Measurements from ENCODE around the gene LIMS1.

The LIMS1 gene

GRCh38 chr2:108615480-108616090 lies 81.3 kb downstream of the LIMS1 start:
- DNase-seq (ENCODE audit: low spot score), result no peak

GRCh38 chr2:108616318-108616717 lies 82.0 kb downstream of the LIMS1 start:
- DNase-seq (ENCODE audit: low spot score), result no peak

- DNase-seq (ENCODE audit: low spot score), result no peak
These were observed 82.5 kb downstream of the LIMS1 start for GRCh38 chr2:108616751-108617161.

- DNase-seq (ENCODE audit: low spot score), result no peak
These were observed 83.3 kb downstream of the LIMS1 start for GRCh38 chr2:108617617-108618016.

DNA sequence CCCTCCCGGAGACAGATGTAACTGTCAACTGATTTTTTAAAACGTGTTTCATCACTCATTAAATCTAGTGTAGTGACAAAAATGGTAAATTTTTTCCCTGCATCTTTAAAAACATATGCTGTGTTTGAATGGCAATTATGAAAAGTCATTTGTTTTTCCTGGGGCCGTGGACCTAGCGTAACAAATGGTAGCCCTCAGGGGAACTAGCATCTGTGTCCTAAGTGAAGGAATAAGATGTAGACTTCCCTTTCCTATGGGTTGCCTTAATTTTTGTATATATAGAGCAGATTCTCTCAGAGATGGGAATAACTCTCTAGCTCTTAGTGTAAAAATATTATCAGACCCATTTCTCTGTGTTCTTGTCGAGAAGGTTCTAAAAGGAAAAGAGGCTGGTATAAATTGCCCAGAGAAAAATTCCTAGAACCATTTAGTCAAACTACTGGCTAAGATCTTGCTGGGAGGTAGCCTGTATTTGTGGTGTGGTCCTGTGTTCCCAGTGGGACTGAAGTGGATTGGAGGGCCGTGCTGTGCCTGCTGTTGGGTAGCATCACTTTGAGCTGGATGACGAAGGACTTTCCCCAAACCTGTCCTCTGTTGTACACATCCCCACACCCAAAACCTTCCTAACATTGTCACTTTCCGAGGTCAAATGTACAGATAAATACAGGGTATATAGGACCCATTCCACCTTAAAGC lies 85.8 kb downstream of the LIMS1 start:
- no peak for DNase-seq (ENCODE audit: low spot score)

DNA sequence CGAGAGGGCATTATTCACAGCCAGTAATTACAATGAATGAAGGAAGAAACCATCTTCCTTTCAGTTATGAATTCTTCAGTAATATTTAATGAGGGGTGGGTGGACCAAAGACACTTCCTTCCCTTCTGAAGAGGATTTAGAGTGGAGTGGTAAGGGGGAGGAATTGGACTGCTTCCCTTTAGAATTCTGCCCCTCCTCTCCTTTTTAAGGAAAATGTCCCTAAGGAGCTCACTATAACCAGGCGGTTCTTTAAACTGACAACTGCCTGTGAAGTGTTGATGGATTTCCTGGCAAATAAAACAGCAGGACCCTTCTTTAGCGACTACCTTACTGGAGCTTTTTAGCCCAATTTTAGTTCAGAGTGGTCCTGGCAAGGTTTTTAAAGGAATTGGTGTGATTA lies 86.4 kb downstream of the LIMS1 start:
- no peak for DNase-seq (ENCODE audit: low spot score)

DNA sequence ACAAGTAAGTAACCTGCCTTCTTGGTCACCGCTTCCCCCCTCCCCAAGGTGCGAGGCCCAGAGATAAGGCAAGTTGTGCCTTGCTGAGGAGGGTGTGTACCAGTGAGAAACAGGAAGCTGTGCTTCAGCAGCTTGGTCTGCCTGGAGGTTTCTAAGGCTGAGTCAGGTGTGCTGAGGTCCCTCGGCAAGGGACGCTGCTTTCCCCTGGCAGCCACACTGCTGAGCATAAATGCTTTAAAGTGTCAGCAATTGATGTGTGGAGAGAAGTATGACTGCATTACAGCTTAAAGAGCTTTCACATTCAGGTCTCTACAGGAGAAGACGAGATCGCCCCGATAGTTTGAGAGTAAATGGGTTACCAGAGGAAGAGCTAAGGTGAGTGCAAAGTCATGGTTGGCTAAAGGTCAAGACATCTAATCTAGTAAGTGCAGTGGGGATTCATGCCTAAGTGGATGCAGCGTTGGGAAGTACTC lies 86.9 kb downstream of the LIMS1 start:
- DNase-seq (ENCODE audit: low spot score), result no peak

- no peak for DNase-seq (ENCODE audit: low spot score)
These were observed 87.7 kb downstream of the LIMS1 start for GRCh38 chr2:108621687-108622681.

- no peak for DNase-seq (ENCODE audit: low spot score)
These were observed 89.3 kb downstream of the LIMS1 start for GRCh38 chr2:108623616-108624015.

DNA sequence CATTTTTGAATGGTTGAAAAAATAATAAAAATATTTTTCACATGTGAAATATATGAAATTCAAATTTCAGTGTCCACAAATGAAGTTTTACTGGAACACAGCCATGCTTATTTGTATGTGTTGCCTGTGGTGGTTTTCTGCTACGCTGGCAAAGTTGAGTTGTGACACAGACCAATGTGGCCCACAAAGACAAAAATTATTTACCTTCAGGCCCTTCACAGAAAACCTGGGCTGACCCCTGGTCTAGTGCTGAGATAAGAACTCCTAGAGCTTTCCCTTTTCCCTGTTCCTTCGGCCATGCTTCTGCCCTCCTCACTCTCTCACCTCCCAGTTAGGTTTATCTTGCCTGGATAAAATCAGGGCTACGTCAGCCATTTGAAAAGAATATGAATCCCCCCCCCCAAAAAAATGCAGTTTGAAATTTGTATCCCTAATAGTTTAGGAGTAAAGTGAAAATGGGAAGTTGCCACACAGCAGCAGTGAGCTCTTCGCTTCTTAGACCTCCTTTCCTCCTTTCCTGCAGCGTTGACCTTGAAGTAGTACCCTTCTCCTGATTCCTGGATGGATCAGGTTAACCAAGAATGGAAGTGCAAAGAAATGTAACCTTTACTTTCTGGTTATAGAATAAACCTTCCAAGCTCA lies 91.0 kb downstream of the LIMS1 start:
- no peak for DNase-seq (ENCODE audit: low spot score)

GRCh38 chr2:108625828-108626195 lies 91.5 kb downstream of the LIMS1 start:
- DNase-seq (ENCODE audit: low spot score), result no peak

GRCh38 chr2:108626995-108627394 lies 92.7 kb downstream of the LIMS1 start:
- no peak for DNase-seq (ENCODE audit: low spot score)

GRCh38 chr2:108627911-108628567 lies 93.8 kb downstream of the LIMS1 start:
- no peak for DNase-seq (ENCODE audit: low spot score)

- DNase-seq (ENCODE audit: low spot score), result no peak
These were observed 94.7 kb downstream of the LIMS1 start for GRCh38 chr2:108628936-108629335.

DNA sequence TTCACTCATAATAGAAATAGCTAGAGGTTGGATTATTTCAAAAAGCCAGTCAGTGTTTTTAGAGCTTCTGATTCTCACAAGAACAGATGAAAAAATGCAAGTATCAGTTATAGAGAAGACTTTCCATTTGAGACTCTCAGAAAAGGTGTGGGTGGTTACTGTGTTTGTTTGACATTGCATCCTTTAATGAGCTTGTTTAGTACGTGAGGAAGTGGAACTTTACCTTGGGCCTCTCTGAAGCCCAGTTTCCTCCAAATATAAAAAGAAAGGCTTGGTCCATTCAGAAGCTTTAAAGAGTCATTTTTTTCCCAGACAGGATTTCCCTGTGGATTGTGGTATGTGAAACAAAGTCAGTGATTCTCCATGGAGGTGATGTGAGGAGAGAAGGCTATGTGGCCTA lies 95.1 kb downstream of the LIMS1 start:
- DNase-seq (ENCODE audit: low spot score), result no peak

DNA sequence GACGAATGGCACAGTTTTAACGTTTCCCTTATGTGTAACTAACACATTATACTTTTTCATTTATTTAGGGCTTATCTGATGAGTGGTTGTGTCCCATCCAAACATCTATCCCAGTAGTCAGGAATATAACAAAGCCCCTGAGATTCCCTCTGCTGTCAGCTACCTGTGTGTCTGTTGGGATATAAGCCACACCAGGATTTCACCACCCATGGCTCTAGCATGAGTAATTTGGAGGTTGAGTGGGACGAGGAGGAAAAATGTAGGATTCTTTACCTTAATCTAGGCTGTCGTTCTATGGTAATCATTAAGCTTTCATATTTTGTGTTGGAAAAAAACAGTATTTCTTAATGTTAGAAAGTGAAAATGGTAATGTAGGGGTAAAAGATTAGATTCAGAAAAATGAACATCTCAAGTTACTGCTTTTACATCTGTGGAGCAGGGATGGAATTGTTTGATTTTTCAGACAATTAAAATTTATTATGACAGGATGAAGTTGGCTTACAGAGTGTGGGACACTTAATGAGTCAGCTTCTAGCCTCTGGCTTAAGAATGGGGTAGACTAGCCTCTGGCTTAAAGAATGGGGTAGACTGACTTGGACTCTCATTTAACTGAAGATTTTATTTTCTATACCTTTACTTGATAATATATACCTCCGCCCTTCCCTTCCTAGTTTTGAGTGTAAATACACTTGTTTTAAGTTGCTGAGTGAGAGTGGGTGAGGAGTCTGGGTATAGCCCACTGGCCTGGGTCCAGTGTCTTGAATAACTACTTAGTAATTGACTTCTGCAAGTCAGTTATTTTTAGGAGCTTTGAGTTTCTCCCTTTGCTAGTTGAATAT lies 96.5 kb downstream of the LIMS1 start:
- DNase-seq (ENCODE audit: low spot score), result no peak

- no peak for DNase-seq (ENCODE audit: low spot score)
These were observed 98.3 kb downstream of the LIMS1 start for GRCh38 chr2:108632332-108633160.

- DNase-seq (ENCODE audit: low spot score), result no peak
These were observed 99.1 kb downstream of the LIMS1 start for GRCh38 chr2:108633409-108633808.

GRCh38 chr2:108634011-108634410 lies 99.7 kb downstream of the LIMS1 start:
- DNase-seq (ENCODE audit: low spot score), result no peak
